ENCODE measurements around the gene GPR137B.

GPR137B gene

DNA sequence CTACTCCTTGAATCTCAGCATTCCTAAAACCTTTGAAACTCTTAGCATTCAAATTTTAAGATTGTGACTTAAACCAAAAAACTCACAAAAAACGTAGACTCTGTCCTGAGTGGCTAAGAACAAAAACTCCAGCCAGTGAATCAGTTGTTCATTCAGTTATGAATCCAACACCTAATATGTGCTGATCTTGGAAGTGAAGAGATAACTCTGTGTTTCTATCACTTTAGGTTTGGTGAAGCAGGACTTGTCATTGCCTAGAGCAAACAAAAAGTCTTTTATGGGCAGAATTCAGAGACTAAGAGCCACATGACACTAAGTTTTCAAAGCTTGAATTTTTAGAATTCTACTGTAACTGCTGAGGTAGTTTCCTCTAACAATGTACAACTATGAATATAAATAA, 10.4 kb upstream of the GPR137B start:
- no peaks in the 10 kb centered on the region for H3F3A ChIP-seq (ENCODE audit: insufficient read depth)
- no peaks in the 10 kb centered on the region for H3K9me2 ChIP-seq (replicated peaks; ENCODE audit: insufficient read depth, low read length)
- H3K9me3 ChIP-seq (ENCODE audit: insufficient read depth, low read length): no peaks in the 10 kb centered on the region
- no peaks in the 10 kb centered on the region for H3K79me2 ChIP-seq (ENCODE audit: insufficient read depth, low read length)
- no peak for TF ChIP-seq EZH2phosphoT487 (conservative IDR thresholded peaks at IDR 0.05; ENCODE audit: low read length)
- TF ChIP-seq, protein P1, sequence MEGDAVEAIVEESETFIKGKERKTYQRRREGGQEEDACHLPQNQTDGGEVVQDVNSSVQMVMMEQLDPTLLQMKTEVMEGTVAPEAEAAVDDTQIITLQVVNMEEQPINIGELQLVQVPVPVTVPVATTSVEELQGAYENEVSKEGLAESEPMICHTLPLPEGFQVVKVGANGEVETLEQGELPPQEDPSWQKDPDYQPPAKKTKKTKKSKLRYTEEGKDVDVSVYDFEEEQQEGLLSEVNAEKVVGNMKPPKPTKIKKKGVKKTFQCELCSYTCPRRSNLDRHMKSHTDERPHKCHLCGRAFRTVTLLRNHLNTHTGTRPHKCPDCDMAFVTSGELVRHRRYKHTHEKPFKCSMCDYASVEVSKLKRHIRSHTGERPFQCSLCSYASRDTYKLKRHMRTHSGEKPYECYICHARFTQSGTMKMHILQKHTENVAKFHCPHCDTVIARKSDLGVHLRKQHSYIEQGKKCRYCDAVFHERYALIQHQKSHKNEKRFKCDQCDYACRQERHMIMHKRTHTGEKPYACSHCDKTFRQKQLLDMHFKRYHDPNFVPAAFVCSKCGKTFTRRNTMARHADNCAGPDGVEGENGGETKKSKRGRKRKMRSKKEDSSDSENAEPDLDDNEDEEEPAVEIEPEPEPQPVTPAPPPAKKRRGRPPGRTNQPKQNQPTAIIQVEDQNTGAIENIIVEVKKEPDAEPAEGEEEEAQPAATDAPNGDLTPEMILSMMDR (IDR thresholded peaks at IDR 0.05; ENCODE audit: insufficient read depth, low read length, poor library complexity, severe bottlenecking): no peak
- no peak overlapping the region for H3K4me2 ChIP-seq (ENCODE audit: low read depth, low read length, poor library complexity, severe bottlenecking)
- no peak overlapping the region for H3K4me3 ChIP-seq (ENCODE audit: insufficient read depth, low read length, poor library complexity, severe bottlenecking)
- H4K20me1 ChIP-seq (ENCODE audit: low read depth, low read length): no peaks in the 10 kb centered on the region
- H3K36me3 ChIP-seq (ENCODE audit: low read length): no peaks in the 10 kb centered on the region
- H3K27me3 ChIP-seq (ENCODE audit: low read length): no peaks in the 10 kb centered on the region
- no peak overlapping the region for H3K9ac ChIP-seq (ENCODE audit: low read length)
- H2AFZ ChIP-seq (ENCODE audit: low read depth, low read length, severe bottlenecking): no peak overlapping the region
- no peak overlapping the region for H3K27ac ChIP-seq (ENCODE audit: low read depth, low read length)

DNA sequence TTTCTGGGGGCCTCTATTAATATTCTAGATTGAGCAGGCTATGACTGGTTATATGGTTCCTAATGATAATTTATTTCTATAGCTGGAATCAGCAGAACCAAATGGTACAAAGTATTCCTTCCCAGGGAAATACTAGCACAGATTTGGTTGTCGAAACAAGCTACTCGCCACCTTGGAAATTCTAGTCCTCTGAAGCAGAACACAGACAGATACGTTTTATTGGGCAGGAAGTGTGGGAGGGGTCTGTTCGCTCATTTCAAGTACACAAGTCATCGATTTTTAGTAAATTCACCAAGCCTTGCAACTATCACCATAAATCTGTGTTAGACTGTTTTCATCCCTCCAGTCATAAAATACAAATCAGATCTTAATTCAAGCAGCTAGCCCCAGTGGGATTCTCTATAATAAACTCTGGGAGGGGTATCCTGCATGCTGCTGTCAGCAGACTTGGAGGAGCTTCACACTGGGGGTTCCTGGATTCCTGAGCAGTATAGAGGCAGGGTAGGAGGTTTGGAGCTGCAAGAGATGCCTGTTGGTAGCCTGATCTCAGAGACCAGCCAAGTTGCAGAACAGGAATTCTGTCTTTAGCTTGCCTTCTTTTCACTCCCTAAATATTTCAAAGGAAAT, 9.8 kb upstream of the GPR137B start:
- H4K20me1 ChIP-seq (ENCODE audit: low read depth, low read length): no peaks in the 10 kb centered on the region
- H2AFZ ChIP-seq (ENCODE audit: low read depth, low read length, severe bottlenecking): no peak overlapping the region
- H3K9ac ChIP-seq (ENCODE audit: low read length): no peak overlapping the region
- H3K4me3 ChIP-seq (ENCODE audit: insufficient read depth, low read length, poor library complexity, severe bottlenecking): no peak overlapping the region
- no peaks in the 10 kb centered on the region for H3K27me3 ChIP-seq (ENCODE audit: low read length)
- no peak for TF ChIP-seq EZH2phosphoT487 (conservative IDR thresholded peaks at IDR 0.05; ENCODE audit: low read length)
- TF ChIP-seq, protein P1 (IDR thresholded peaks at IDR 0.05; ENCODE audit: insufficient read depth, low read length, poor library complexity, severe bottlenecking): no peak
- H3F3A ChIP-seq (ENCODE audit: insufficient read depth): no peaks in the 10 kb centered on the region
- no peaks in the 10 kb centered on the region for H3K9me3 ChIP-seq (ENCODE audit: insufficient read depth, low read length)
- H3K36me3 ChIP-seq (ENCODE audit: low read length): no peaks in the 10 kb centered on the region
- no peaks in the 10 kb centered on the region for H3K9me2 ChIP-seq (replicated peaks; ENCODE audit: insufficient read depth, low read length)
- no peaks in the 10 kb centered on the region for H3K79me2 ChIP-seq (ENCODE audit: insufficient read depth, low read length)
- no peak overlapping the region for H3K4me2 ChIP-seq (ENCODE audit: low read depth, low read length, poor library complexity, severe bottlenecking)
- no peak overlapping the region for H3K27ac ChIP-seq (ENCODE audit: low read depth, low read length)

DNA sequence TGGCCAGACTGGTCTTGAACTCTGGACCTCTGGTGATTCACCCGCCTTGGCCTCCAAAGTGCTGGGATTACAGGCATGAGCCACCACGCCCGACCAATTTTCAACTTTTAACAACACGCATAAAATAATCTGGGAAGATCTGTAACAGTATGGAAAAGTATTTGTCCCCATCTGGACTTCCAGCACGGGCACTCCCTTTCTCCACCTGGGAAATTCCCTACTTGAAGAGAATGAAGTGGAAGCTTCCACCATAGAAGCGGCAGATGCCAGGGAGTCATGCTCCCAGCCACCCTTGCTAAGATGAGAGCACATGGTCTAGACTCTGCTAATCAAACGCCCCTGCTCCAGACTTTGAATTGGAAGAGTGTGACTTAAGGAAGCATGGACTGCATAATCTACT, 9.0 kb upstream of the GPR137B start:
- Histone ChIP-seq H3K9me3 (ENCODE audit: insufficient read depth, low read length) (no peaks in the 10 kb centered on the region), H3K4me2 (ENCODE audit: low read depth, low read length, poor library complexity, severe bottlenecking) (no peak overlapping the region), H3K4me3 (ENCODE audit: insufficient read depth, low read length, poor library complexity, severe bottlenecking) (no peak overlapping the region), H2AFZ (ENCODE audit: low read depth, low read length, severe bottlenecking) (no peak overlapping the region), H3K79me2 (ENCODE audit: insufficient read depth, low read length) (no peaks in the 10 kb centered on the region), H3K9ac (ENCODE audit: low read length) (no peak overlapping the region), H3F3A (ENCODE audit: insufficient read depth) (no peaks in the 10 kb centered on the region), H3K27ac (ENCODE audit: low read depth, low read length) (no peak overlapping the region), H3K27me3 (ENCODE audit: low read length) (no peaks in the 10 kb centered on the region), H4K20me1 (ENCODE audit: low read depth, low read length) (no peaks in the 10 kb centered on the region), H3K9me2 (replicated peaks; ENCODE audit: insufficient read depth, low read length) (no peaks in the 10 kb centered on the region), H3K36me3 (ENCODE audit: low read length) (no peaks in the 10 kb centered on the region)
- TF ChIP-seq EZH2phosphoT487 (conservative IDR thresholded peaks at IDR 0.05; ENCODE audit: low read length): no peak
- TF ChIP-seq, protein P1 (IDR thresholded peaks at IDR 0.05; ENCODE audit: insufficient read depth, low read length, poor library complexity, severe bottlenecking): no peak

All from SU-DHL-6 (cell line).